NCI-H187 treated with DMSO at 0.1 percent for 48 hours (cell line): ENCODE data around the gene TFIP11.
"Not testable (repeated sequence)": the region's sequence is repeated elsewhere in the genome, so short reads cannot be mapped to it uniquely, and the experiment has no call there.

Source experiments
- DNase-seq: peaks from one replicate; lab custom pipeline; 2025; lab: John Stamatoyannopoulos, UW

Gene TFIP11

GRCh38 chr22:26541167-26541819 is 29.0 kb upstream of the TFIP11 start:
- DNase-seq = no peak

- DNase-seq = no peak
These were observed 27.8 kb upstream of the TFIP11 start for GRCh38 chr22:26540119-26540518.

- DNase-seq = no peak
These were observed 24.5 kb upstream of the TFIP11 start for GRCh38 chr22:26536762-26537134.

- DNase-seq = no peak
These were observed 23.9 kb upstream of the TFIP11 start for GRCh38 chr22:26536056-26536761.

DNA sequence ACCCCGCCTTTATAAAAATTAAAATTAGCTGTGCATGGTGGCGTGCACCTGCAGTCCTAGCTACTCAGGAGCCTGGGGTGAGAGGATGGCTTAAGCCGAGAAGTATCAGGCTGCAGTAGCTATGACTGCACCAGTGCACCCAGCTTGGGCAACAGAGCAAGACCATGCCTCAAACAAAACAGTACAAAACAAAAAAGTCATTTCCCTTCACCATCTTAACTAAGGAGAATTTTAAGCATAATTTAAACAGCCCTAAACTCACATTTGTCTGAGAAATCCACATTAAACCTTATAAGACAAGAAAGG is 23.3 kb upstream of the TFIP11 start:
- no peak for DNase-seq

GRCh38 chr22:26534874-26535602 is 22.8 kb upstream of the TFIP11 start:
- no peak for DNase-seq

- no peak for DNase-seq
These were observed 22.0 kb upstream of the TFIP11 start for GRCh38 chr22:26534171-26534855.

DNA sequence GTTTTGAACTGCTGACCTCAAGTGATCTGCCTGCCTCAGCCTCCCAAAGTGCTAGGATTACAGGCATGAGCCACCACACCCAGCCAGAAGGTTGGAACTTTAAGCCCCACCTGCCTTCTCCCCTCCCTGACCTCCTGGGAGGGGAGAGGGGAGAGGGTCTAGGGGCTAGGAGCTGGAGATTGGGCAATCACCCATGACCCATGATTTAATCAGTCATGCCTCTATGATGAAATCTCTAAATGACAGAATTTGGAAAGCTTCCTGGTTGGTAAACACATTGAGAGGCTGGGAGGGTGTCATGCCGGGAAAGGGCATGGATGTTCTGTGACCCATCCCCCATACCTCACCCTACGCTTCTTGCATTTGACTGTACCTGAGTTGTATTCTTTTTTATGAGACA is 17.1 kb upstream of the TFIP11 start:
- DNase-seq = no peak

DNA sequence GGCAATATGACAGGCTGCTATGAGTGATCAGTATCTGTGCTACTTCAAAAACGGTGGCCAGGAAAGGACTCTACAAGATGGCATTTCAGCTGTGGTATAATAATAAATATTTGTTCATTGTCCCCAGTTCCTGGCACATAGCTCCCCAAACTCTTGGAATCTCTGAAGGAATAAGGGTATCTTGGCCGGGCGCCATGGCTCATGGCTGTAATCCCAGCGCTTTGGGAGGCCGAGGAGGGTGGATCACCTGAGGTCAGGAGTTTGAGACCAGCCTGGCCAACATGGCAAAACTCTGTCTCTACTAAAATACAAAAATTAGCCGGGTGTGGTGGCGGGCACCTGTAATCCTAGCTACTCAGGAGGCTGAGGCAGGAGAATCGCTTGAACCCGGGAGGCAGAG is 16.2 kb upstream of the TFIP11 start:
- not testable (repeated sequence) for DNase-seq

GRCh38 chr22:26527574-26528465 is 15.5 kb upstream of the TFIP11 start:
- DNase-seq = no peak

DNA sequence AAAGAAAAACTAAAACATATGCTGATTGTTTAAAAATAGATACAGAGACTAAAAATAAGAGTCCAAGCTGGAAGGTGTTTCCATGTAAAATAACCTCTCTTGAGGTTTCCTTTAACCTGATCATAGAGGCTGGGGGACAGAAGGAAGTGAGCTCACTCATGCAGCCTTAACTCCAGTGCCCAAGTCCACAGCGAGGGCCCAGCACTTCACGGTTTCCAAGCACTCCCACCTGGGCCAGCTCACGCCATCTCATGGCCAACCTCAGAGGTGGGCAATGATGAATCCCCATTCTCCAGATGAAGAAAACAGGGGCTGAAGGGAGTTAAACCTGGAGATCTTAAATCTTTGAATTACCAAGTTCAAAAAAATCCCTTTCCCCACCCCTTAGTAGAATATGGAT is 14.9 kb upstream of the TFIP11 start:
- no peak for DNase-seq

DNA sequence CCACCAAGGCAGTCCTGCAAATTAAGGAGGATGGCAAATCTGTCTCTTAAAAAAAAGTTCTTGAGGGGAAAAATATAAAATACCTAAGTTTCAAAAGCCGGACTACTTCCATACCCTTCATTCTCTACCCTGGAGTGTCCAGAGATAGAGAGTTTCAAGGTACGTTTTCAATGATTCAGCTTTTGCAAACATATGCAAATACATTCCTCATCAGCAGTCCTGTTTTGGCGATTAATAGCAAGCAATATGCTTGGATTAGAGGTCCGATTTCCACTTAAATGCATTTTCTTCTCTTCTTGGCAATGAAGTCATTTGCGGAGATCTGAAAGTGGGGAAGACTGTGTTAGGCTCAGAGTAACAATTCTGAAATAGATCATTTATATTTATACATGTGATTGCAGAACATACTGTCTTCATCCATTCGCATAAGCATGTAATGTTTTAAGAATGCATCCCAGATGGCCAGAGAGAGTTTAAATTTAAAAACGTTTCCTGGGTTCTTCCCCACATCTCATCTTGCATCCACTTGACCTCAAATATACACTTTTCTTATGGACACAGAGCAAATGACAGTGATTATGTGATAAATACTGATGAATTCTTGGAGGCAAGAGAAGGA is 13.8 kb upstream of the TFIP11 start:
- DNase-seq = no peak

- no peak for DNase-seq
These were observed 12.6 kb upstream of the TFIP11 start for GRCh38 chr22:26524870-26525269.

DNA sequence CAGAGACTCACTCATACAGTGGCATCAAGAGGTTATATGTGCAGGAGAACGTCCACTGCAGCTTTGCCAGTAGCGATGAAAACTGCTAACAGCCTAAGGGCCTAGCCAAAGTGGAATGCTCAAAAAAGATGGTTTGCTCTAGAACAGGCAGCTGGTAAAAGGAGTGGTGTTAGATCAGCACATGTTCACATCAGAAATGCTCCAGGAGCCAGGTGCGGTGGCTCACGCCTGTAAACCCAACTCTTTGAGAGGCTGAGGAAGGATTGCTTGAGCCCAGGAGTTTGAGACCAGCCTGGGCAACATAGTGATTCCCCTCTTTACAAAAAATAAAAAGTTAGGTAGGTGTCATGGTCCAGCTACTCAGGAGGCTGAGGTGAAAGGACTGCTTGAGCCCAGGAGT is 10.3 kb upstream of the TFIP11 start:
- no peak for DNase-seq

GRCh38 chr22:26522012-26522411 is 9.7 kb upstream of the TFIP11 start:
- no peak for DNase-seq

GRCh38 chr22:26517429-26517828 is 5.2 kb upstream of the TFIP11 start:
- no peak for DNase-seq

DNA sequence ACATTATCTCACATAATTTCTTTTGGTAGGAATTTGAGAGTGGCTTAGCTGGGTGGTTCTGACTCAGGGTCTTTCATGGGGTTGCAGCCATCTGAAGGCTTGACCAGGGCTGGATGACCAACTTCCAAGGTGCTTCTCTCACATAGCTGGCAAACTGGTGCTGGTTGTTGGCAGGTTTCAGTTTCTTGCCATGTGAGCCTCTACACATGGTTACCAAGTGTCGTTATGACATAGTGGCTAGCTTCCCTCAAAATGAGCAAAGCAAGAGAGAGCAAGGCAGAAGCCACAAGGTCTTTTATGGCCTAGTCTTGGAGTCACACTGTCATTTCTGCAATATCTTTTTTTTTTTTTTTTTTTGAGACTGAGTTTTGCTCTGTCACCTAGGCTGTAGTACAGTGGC is 4.2 kb upstream of the TFIP11 start:
- no peak for DNase-seq

DNA sequence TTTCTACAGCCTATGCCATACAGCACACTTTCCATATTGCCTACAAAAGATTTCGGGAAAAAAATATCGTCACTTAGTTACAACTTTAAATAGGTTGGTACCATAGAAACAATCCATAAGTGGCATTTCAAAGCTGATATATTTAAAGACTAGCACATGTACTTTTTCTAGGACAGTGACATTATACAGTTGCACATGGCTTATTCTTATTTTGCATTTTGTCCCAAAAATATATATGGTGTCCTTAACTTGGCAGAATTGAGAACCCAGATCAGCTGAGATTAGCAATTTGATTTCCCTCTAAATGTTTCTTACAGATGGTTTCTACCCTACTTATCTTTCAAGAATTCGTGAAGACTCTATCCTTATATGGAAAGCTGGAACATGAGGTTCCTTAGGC is 3.7 kb upstream of the TFIP11 start:
- no peak for DNase-seq

- no peak for DNase-seq
These were observed 2.3 kb upstream of the TFIP11 start for GRCh38 chr22:26514419-26515161.

DNA sequence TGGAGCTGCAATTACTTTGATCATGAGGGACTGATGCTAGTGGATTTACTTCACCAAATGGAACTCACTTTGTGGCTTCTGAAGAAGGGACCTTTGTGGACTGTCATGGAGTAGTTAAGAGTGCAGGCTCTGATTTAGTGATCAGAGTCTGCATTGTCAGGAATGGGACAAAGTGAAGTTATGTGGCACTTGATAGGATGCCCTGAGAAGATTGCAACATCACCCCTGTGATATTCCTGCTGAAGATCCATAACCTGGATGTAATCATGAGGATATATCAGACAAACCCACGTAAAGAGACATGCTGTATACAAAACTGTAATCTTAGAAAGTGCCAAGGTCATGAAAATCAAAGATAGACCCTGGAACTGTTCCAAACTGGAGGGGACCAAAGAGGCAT is 1.6 kb upstream of the TFIP11 start:
- DNase-seq = no peak

DNA sequence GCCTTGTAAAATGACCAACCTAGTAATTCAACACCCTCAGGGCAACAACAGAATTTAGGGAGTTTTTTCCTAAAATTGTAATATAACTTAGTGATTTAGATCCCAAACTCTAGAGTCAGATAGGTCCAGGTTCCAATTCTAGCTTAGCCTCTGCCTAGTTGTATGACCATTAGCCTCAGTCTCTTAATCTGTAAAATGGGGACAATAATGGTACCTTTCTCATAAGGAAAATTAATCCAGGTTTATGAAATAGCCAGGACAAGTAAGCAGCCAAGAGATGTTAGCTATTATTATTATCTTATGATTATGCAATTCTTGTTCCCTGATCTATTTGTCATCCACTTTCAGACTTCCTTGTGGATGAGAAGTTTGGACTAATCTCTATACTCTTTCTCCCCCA is 4.1 kb downstream of the TFIP11 start:
- DNase-seq = no peak
